GM12873 (cell line): ENCODE results near the gene NAV1.

ENCODE experiments used
- CTCF ChIP-seq: IDR thresholded peaks from 2 replicates; pipeline ENCODE4 v1.5.1; 2012; ENCODE audit warnings: low read depth, mild to moderate bottlenecking, moderate library complexity, low read length, control low read depth; ENCODE audit not compliant: insufficient read depth; ENCODE audit errors: missing control alignments

The NAV1 gene

GRCh38 chr1:201566933-201567801, 28.2 kb downstream of the NAV1 start:
- TF ChIP-seq CTCF = no peak

- no peak for TF ChIP-seq CTCF
Observed at GRCh38 chr1:201568265-201568664, 29.3 kb downstream of the NAV1 start.

DNA sequence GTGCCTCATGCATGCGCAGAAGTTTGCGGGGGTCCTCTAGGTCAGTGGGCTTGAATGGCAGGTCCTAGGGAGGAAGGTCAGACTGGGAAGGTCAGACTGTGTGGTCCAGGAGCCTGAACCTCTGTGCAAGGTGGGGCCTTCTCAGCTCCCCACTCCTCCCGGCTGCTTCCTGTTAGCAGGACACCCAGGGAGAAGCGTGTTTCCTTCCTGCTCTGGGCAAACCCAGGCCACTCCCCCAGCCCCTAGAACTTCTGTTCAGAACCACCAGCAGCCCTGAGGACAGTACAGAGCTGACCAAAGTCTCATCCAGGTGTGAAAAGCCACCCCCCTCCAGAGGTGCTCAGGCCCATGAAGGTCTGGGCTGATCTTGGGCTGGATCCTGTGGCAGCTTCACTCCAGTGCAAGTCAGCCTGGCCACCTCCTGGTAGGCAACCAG, 29.9 kb downstream of the NAV1 start:
- TF ChIP-seq CTCF = no peak

GRCh38 chr1:201570181-201570885, 31.4 kb downstream of the NAV1 start:
- no peak for TF ChIP-seq CTCF

GRCh38 chr1:201570886-201571624, 32.1 kb downstream of the NAV1 start:
- no peak for TF ChIP-seq CTCF

GRCh38 chr1:201573030-201573429, 34.1 kb downstream of the NAV1 start:
- no peak for TF ChIP-seq CTCF

DNA sequence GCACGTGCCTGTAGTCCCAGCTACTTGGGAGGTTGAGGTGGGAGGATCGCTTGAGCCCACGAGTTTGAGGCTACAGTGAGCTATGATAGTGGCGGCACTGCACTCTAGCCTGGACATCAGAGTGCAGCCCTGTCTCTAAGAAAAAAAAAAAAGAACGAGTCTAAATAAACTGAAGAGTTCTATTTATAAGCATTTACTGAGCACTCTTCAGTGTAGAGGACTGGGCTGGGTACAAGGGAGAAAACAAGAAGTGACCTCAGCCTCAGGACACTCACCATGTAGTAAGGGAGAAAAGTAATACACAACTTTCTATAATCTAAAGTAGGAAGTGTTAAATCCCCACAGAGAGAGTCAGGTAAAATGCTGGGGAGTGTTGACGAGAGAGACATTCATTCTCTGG, 35.0 kb downstream of the NAV1 start:
- TF ChIP-seq CTCF = no peak
